SIG-M5 (cell line): ENCODE measurements around the gene SMURF1.

ENCODE experiments used
- DNase-seq: peaks from one replicate; lab custom pipeline; 2025; lab: John Stamatoyannopoulos, UW

SMURF1 gene

GRCh38 chr7:99097730-99098129 is 46.2 kb downstream of the SMURF1 start:
- no peak for DNase-seq

- no peak for DNase-seq
Measured at GRCh38 chr7:99096124-99096887, 47.6 kb downstream of the SMURF1 start.

GRCh38 chr7:99095698-99096097 is 48.2 kb downstream of the SMURF1 start:
- DNase-seq: no peak

- no peak for DNase-seq
Measured at GRCh38 chr7:99094401-99094800, 49.5 kb downstream of the SMURF1 start.

GRCh38 chr7:99092064-99092720 is 51.7 kb downstream of the SMURF1 start:
- DNase-seq: no peak

GRCh38 chr7:99090771-99091542 is 53.0 kb downstream of the SMURF1 start:
- no peak for DNase-seq

- no peak for DNase-seq
Measured at GRCh38 chr7:99089914-99090629, 53.8 kb downstream of the SMURF1 start.

GRCh38 chr7:99086944-99087343 is 57.0 kb downstream of the SMURF1 start:
- DNase-seq: no peak

- DNase-seq: no peak
Measured at GRCh38 chr7:99086532-99086931, 57.4 kb downstream of the SMURF1 start.

- DNase-seq: no peak
Measured at GRCh38 chr7:99083733-99084132, 60.2 kb downstream of the SMURF1 start.

GRCh38 chr7:99083068-99083651 is 60.7 kb downstream of the SMURF1 start:
- DNase-seq: peak; percentile 8

GRCh38 chr7:99080679-99081078 is 63.2 kb downstream of the SMURF1 start:
- no peak for DNase-seq

GRCh38 chr7:99079104-99079503 is 64.8 kb downstream of the SMURF1 start:
- no peak for DNase-seq

- no peak for DNase-seq
Measured at GRCh38 chr7:99078416-99078815, 65.5 kb downstream of the SMURF1 start.

GRCh38 chr7:99076615-99077014 is 67.3 kb downstream of the SMURF1 start:
- no peak for DNase-seq

- DNase-seq: no peak
Measured at GRCh38 chr7:99073839-99074446, 70.0 kb downstream of the SMURF1 start.

GRCh38 chr7:99072126-99072525 is 71.8 kb downstream of the SMURF1 start:
- DNase-seq: no peak

GRCh38 chr7:99070361-99070760 is 73.5 kb downstream of the SMURF1 start:
- DNase-seq: no peak

- no peak for DNase-seq
Measured at GRCh38 chr7:99061001-99061776, 82.7 kb downstream of the SMURF1 start.

- DNase-seq: no peak
Measured at GRCh38 chr7:99054781-99055180, 89.1 kb downstream of the SMURF1 start.

- no peak for DNase-seq
Measured at GRCh38 chr7:99050971-99051370, 92.9 kb downstream of the SMURF1 start.
